A549 (cell line): ENCODE results near the gene NUMA1. TPM values are rescaled to one million over a fixed set of nuclear protein-coding genes. Genes with fewer than 3 reads are reported as not detected.

Experiments used
- ATAC-seq, 2 experiments: fragments of 200-7000 bp in 1 of 2; fragments of >200 bp in 1 of 2; cut with Nextera tagmentation in 1 of 2; cut with Tn5 transposase in 1 of 2; 3 replicates each; pipeline versions ENCODE4 v1.8.0 to v1.9.1; 2018 to 2020; ENCODE audit warnings: mild to moderate bottlenecking in 1 of 2, moderate library complexity in 1 of 2
- CTCF ChIA-PET: fragments of 300-600 bp; sonication (Branson Sonifier 250); formaldehyde crosslinking; extraction: SDS; loops from one replicate; lab custom pipeline; 2021; ENCODE audit warnings: antibody characterized with exemption, inconsistent platforms; lab: Yijun Ruan, JAX
- POLR2A ChIA-PET: fragments of 350-600 bp; formaldehyde crosslinking; extraction: SDS; loops from one replicate; lab custom pipeline; 2021; ENCODE audit warnings: antibody characterized with exemption, inconsistent platforms; lab: Yijun Ruan, JAX
- DNase-seq, 2 experiments: peaks; one replicate each; pipeline versions ENCODE4 v3.0.0 to v3.0.0-alpha.2; 2011 to 2016; ENCODE audit warnings: low read depth in 1 of 2, low spot score in 1 of 2
- FAIRE-seq: peaks from 2 replicates; lab custom pipeline; 2011; peaks lifted over from hg19 to GRCh38; lab: Jason Lieb, UNC
- H3K27ac ChIP-seq, 2 experiments: fragments of >200 bp; sonication (Bioruptor Twin); formaldehyde crosslinking; 3 replicates each; pipeline ENCODE4 v1.5.1; 2016 to 2017
- H3K4me1 ChIP-seq: fragments of >200 bp; sonication (Bioruptor Twin); formaldehyde crosslinking; 3 replicates; pipeline ENCODE4 v1.6.1; 2016
- H3K4me2 ChIP-seq: fragments of >200 bp; sonication (Bioruptor Twin); formaldehyde crosslinking; 3 replicates; pipeline ENCODE4 v1.6.1; 2016
- H3K4me3 ChIP-seq: fragments of >200 bp; sonication (Bioruptor Twin); formaldehyde crosslinking; 3 replicates; pipeline ENCODE4 v1.5.1; 2016
- H3K9me3 ChIP-seq: fragments of >200 bp; sonication (Bioruptor Twin); formaldehyde crosslinking; 3 replicates; pipeline ENCODE4 v1.6.1; 2016
- BHLHE40 ChIP-seq: IDR thresholded peaks from 2 replicates; pipeline ENCODE4 v1.6.1; 2012; ENCODE audit warnings: low read depth, low read length, inconsistent platforms
- CHD2 ChIP-seq: fragments of 150-350 bp; IDR thresholded peaks from 2 replicates; pipeline ENCODE4 v1.6.1; 2014; ENCODE audit warnings: low read length; ENCODE audit not compliant: partially characterized antibody
- EHF ChIP-seq: fragments of 250-450 bp; sonication (Bioruptor Pico); IDR thresholded peaks from 2 replicates; pipeline ENCODE4 v1.5.0; 2020; ENCODE audit warnings: mild to moderate bottlenecking
- ESRRA ChIP-seq: fragments of 150-350 bp; IDR thresholded peaks from 2 replicates; pipeline ENCODE4 v1.6.1; 2014; ENCODE audit warnings: mild to moderate bottlenecking, low read length, borderline replicate concordance
- FOSB ChIP-seq: fragments of 250-450 bp; sonication (Bioruptor Pico); IDR thresholded peaks from 2 replicates; pipeline ENCODE4 v1.5.0; 2020; ENCODE audit warnings: mild to moderate bottlenecking, moderate library complexity
- FOXS1 ChIP-seq: fragments of 250-450 bp; sonication (Bioruptor Pico); IDR thresholded peaks from 2 replicates; pipeline ENCODE4 v1.5.0; 2020; ENCODE audit warnings: mild to moderate bottlenecking, moderate library complexity
- HOXB5 ChIP-seq: fragments of 250-450 bp; sonication (Bioruptor Pico); IDR thresholded peaks from 2 replicates; pipeline ENCODE4 v1.5.0; 2020; ENCODE audit warnings: mild to moderate bottlenecking, moderate library complexity
- KDM5A ChIP-seq: fragments of 200-600 bp; sonication (generic); IDR thresholded peaks from 2 replicates; pipeline ENCODE4 v1.6.1; 2016; ENCODE audit warnings: antibody characterized with exemption, mild to moderate bottlenecking
- MAFK ChIP-seq: fragments of 450-650 bp; IDR thresholded peaks from 2 replicates; pipeline ENCODE4 v1.6.1; 2014; ENCODE audit not compliant: partially characterized antibody
- MAZ ChIP-seq: fragments of 150-350 bp; IDR thresholded peaks from 2 replicates; pipeline ENCODE4 v1.6.1; 2014; ENCODE audit warnings: antibody characterized with exemption, low read depth, low read length, borderline replicate concordance
- MYC ChIP-seq: IDR thresholded peaks from 2 replicates; pipeline ENCODE4 v1.6.1; 2012; ENCODE audit warnings: mild to moderate bottlenecking, inconsistent platforms, low read length, improper control_type of control experiment, borderline replicate concordance
- NFE2L2 ChIP-seq: fragments of 150-350 bp; conservative IDR thresholded peaks from 2 replicates; pipeline ENCODE4 v1.6.1; 2014; ENCODE audit warnings: low read length
- POLR2AphosphoS2 ChIP-seq: conservative IDR thresholded peaks from 2 replicates; pipeline ENCODE4 v1.6.1; 2012; ENCODE audit warnings: low read length, improper control_type of control experiment, inconsistent platforms
- RAD21 ChIP-seq, 2 experiments: fragments of >200 bp in 1 of 2; sonication (Bioruptor Twin) in 1 of 2; formaldehyde crosslinking in 1 of 2; IDR thresholded peaks in 1 of 2; conservative IDR thresholded peaks in 1 of 2; 2 replicates in 1 of 2; 3 replicates in 1 of 2; pipeline ENCODE4 v1.6.1; 2012 to 2018; ENCODE audit warnings: inconsistent platforms in 1 of 2
- RFX5 ChIP-seq: fragments of 450-650 bp; IDR thresholded peaks from 2 replicates; pipeline ENCODE4 v1.7.1; 2014; ENCODE audit warnings: antibody characterized with exemption, mild to moderate bottlenecking, moderate library complexity
- TFCP2L1 ChIP-seq: fragments of 250-450 bp; sonication (Bioruptor Pico); IDR thresholded peaks from 2 replicates; pipeline ENCODE4 v1.5.0; 2021; ENCODE audit warnings: mild to moderate bottlenecking
- ZC3H11A ChIP-seq: fragments of 450-650 bp; IDR thresholded peaks from 2 replicates; pipeline ENCODE4 v1.6.1; 2014; ENCODE audit warnings: antibody characterized with exemption, mild to moderate bottlenecking
- ZSCAN20 ChIP-seq: fragments of 250-450 bp; sonication (Bioruptor Pico); IDR thresholded peaks from 2 replicates; pipeline ENCODE4 v1.8.0; 2022; ENCODE audit warnings: mild to moderate bottlenecking, moderate library complexity
- WGBS: methylation state at CpG from one replicate; pipeline ENCODE4 v1.1.6; 2017; ENCODE audit errors: missing lambda C conversion rate; 5-methylcytosine and 5-hydroxymethylcytosine counted together
- polyA plus RNA-seq, 4 experiments: library from polyadenylated mRNA; depleted of rRNA in 3 of 4; stranded (reverse); fragments of >200 nt; fragmentation: RNase III in 1 of 4; extraction: RNeasy Plus Mini Kit Qiagen cat#74134 plus additional on column Dnase treatment in 1 of 4; gene quantifications; 2 replicates in 3 of 4; 3 replicates in 1 of 4; pipeline ENCODE4 v1.2.3, GENCODE V29; 2011 to 2017
- TF ChIP-seq, protein P1 (sequence below): fragments of 150-350 bp; IDR thresholded peaks from 2 replicates; pipeline ENCODE4 v1.6.1; 2014; ENCODE audit warnings: low read depth, mild to moderate bottlenecking, low read length
- TF ChIP-seq, protein P2 (sequence below): IDR thresholded peaks from 2 replicates; pipeline ENCODE4 v1.6.1; 2012
- TF ChIP-seq, protein P3 (sequence below): fragments of >200 bp; sonication (Bioruptor Twin); formaldehyde crosslinking; IDR thresholded peaks from 3 replicates; pipeline ENCODE4 v1.5.1; 2016
- TF ChIP-seq, protein P4 (sequence below): fragments of 450-650 bp; IDR thresholded peaks from 2 replicates; pipeline ENCODE4 v1.6.1; 2014; ENCODE audit warnings: antibody characterized with exemption
- TF ChIP-seq, protein P5 (sequence below): IDR thresholded peaks from 2 replicates; pipeline ENCODE4 v1.6.1; 2012
- TF ChIP-seq, protein P6 (sequence below): fragments of 250-450 bp; sonication (Bioruptor Pico); IDR thresholded peaks from 2 replicates; pipeline ENCODE4 v1.5.0; 2021; ENCODE audit warnings: mild to moderate bottlenecking, moderate library complexity, borderline replicate concordance
- TF ChIP-seq, protein P7 (sequence below): fragments of 250-450 bp; sonication (Bioruptor Pico); IDR thresholded peaks from 2 replicates; pipeline ENCODE4 v1.5.0; 2020; ENCODE audit warnings: low read depth, mild to moderate bottlenecking, moderate library complexity

The NUMA1 gene
- polyA plus RNA-seq, 2 of the 4 experiments (the other 2 are of a cell fraction): 51.5 to 65.8 TPM

DNA sequence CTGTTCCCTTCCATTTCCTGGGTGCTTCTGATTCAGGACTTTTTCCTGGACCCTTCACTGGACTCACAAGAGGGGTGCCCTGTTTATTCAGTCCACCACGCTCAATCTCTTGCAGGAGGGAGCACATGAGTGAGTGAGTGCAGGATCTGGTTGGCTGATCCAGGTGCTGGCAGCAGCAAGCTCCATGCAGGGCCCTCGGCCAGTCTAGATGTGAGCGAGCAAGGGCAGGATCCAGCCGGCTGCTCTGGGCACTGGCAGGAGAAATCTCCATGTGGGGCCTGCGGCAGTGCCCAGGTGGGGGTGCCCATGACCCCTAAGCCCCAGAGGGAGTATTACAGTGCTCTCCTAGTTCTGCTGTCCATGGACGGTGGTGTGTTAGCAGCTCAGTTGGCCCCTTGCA, 43.7 kb upstream of the NUMA1 start:
- Histone ChIP-seq H3K4me2 (no peak overlapping the region), H3K4me1 (no peaks in the 10 kb centered on the region), H3K27ac (no peak overlapping the region)
- ChIA-PET CTCF (interaction anchor here (1.8 to 2.1 kb wide), 2 partner anchors 11 to 20 kb away, joined by 4 to 12 read pairs; partner anchors contain the start of gene ANAPC15), POLR2A (no interaction called here)
- 64% methylated on average over 5 of the region's 6 CpGs for WGBS
- DNase-seq (no peak), FAIRE-seq (no peak)
- TF ChIP-seq ESRRA (no peak), KDM5A (no peak), EHF (no peak), ZSCAN20 (no peak), MYC (no peak), MAZ (no peak), RFX5 (no peak), CHD2 (no peak), FOSB (no peak)
- TF ChIP-seq, protein P1, sequence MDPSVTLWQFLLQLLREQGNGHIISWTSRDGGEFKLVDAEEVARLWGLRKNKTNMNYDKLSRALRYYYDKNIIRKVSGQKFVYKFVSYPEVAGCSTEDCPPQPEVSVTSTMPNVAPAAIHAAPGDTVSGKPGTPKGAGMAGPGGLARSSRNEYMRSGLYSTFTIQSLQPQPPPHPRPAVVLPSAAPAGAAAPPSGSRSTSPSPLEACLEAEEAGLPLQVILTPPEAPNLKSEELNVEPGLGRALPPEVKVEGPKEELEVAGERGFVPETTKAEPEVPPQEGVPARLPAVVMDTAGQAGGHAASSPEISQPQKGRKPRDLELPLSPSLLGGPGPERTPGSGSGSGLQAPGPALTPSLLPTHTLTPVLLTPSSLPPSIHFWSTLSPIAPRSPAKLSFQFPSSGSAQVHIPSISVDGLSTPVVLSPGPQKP: no peak
- TF ChIP-seq, protein P2, sequence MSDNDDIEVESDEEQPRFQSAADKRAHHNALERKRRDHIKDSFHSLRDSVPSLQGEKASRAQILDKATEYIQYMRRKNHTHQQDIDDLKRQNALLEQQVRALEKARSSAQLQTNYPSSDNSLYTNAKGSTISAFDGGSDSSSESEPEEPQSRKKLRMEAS: no peak
- TF ChIP-seq, protein P3, sequence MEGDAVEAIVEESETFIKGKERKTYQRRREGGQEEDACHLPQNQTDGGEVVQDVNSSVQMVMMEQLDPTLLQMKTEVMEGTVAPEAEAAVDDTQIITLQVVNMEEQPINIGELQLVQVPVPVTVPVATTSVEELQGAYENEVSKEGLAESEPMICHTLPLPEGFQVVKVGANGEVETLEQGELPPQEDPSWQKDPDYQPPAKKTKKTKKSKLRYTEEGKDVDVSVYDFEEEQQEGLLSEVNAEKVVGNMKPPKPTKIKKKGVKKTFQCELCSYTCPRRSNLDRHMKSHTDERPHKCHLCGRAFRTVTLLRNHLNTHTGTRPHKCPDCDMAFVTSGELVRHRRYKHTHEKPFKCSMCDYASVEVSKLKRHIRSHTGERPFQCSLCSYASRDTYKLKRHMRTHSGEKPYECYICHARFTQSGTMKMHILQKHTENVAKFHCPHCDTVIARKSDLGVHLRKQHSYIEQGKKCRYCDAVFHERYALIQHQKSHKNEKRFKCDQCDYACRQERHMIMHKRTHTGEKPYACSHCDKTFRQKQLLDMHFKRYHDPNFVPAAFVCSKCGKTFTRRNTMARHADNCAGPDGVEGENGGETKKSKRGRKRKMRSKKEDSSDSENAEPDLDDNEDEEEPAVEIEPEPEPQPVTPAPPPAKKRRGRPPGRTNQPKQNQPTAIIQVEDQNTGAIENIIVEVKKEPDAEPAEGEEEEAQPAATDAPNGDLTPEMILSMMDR: no peak
- TF ChIP-seq, all 56 proteins: peak for 0
- Histone ChIP-seq H3K4me3 (no peak overlapping the region), H3K9me3 (no peaks in the 10 kb centered on the region)
- ATAC-seq: no peak

DNA sequence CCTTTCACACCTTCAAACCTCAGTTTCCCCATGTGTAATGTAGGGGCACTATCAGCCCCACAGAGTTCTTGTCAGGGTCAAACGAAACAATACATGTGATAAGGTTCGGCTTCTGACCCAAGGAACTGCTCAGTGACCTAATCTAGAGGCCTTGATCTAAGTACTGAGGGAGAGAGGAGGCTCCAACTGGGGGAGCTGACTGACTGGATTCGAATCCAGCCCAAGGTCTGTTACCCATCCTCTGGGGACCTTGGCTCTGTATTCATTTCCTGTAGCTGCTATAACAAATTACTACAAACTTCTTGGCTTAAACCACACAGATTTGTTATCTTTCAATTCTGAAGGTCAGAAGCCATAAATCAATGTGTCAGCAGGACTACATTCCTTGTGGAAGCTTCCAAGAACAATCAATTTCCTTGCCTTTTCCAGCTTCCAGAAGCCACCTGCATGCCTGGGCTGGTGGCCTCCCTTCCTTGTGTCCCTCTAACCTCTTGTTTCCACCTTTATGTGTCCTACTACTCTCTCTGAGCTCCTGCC, 42.8 kb upstream of the NUMA1 start:
- WGBS: 45% methylated on average over 3 of the region's 3 CpGs
- FAIRE-seq (no peak), DNase-seq (no peak), ATAC-seq (no peak)
- Histone ChIP-seq H3K4me2 (no peak overlapping the region), H3K27ac (no peak overlapping the region), H3K4me3 (no peak overlapping the region), H3K4me1 (no peaks in the 10 kb centered on the region), H3K9me3 (no peaks in the 10 kb centered on the region)
- ChIA-PET CTCF (interaction anchor here (1.0 to 2.0 kb wide), 2 partner anchors 11 to 60 kb away, joined by 3 to 7 read pairs; no protein-coding TSS in a partner anchor), POLR2A (interaction anchor here (1.7 kb wide), 1 partner anchor 11 kb away, joined by 4 read pairs; the partner anchor contains the start of gene ANAPC15)
- TF ChIP-seq, protein P4, sequence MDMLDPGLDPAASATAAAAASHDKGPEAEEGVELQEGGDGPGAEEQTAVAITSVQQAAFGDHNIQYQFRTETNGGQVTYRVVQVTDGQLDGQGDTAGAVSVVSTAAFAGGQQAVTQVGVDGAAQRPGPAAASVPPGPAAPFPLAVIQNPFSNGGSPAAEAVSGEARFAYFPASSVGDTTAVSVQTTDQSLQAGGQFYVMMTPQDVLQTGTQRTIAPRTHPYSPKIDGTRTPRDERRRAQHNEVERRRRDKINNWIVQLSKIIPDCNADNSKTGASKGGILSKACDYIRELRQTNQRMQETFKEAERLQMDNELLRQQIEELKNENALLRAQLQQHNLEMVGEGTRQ: no peak
- TF ChIP-seq, protein P5, sequence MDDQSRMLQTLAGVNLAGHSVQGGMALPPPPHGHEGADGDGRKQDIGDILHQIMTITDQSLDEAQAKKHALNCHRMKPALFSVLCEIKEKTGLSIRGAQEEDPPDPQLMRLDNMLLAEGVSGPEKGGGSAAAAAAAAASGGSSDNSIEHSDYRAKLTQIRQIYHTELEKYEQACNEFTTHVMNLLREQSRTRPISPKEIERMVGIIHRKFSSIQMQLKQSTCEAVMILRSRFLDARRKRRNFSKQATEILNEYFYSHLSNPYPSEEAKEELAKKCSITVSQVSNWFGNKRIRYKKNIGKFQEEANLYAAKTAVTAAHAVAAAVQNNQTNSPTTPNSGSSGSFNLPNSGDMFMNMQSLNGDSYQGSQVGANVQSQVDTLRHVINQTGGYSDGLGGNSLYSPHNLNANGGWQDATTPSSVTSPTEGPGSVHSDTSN: no peak

DNA sequence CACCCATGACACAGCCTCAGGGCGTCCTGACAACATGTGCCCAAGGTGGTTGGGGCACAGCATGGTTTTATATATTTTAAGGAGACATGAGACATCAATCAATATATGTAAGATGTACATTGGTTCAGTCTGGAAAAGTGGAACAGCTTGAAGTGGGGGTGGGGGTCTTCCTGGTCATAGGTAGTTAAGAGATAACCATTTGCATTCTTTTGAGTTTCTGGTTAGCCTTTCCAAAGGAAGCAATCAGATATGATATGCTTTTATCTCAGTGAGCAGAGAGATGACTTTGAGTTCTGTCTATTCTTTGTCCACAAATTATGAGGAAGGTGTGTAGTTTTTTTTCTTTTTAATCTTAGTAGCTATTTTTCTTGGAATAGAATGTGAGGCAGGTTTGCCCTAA, 42.3 kb upstream of the NUMA1 start:
- ChIA-PET CTCF (interaction anchor here (1.0 to 4.8 kb wide), 4 partner anchors 12 to 61 kb away, joined by 3 to 27 read pairs (median 5); no protein-coding TSS in a partner anchor), POLR2A (interaction anchor here (1.7 kb wide), 1 partner anchor 10 kb away, joined by 4 read pairs; the partner anchor contains the start of gene ANAPC15)
- Histone ChIP-seq H3K9me3 (no peaks in the 10 kb centered on the region), H3K4me3 (no peak overlapping the region), H3K4me1 (no peaks in the 10 kb centered on the region), H3K27ac (no peak overlapping the region), H3K4me2 (no peak overlapping the region)
- WGBS: 41% methylated on average over 1 of the region's 1 CpG
- no peak for FAIRE-seq
- no peak for DNase-seq
- no peak for ATAC-seq
- no peak for TF ChIP-seq TFCP2L1 (CRISPR knock-in tag)
- TF ChIP-seq, protein P6, sequence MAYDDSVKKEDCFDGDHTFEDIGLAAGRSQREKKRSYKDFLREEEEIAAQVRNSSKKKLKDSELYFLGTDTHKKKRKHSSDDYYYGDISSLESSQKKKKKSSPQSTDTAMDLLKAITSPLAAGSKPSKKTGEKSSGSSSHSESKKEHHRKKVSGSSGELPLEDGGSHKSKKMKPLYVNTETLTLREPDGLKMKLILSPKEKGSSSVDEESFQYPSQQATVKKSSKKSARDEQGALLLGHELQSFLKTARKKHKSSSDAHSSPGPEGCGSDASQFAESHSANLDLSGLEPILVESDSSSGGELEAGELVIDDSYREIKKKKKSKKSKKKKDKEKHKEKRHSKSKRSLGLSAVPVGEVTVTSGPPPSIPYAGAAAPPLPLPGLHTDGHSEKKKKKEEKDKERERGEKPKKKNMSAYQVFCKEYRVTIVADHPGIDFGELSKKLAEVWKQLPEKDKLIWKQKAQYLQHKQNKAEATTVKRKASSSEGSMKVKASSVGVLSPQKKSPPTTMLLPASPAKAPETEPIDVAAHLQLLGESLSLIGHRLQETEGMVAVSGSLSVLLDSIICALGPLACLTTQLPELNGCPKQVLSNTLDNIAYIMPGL: no peak
- TF ChIP-seq BHLHE40: no peak
- TF ChIP-seq POLR2AphosphoS2: no peak
- no peak for TF ChIP-seq NFE2L2
- TF ChIP-seq RAD21 (conservative IDR thresholded peaks at IDR 0.05 in 1 of 2, IDR thresholded peaks at IDR 0.05 in 1 of 2): no peak
- TF ChIP-seq, protein P7, sequence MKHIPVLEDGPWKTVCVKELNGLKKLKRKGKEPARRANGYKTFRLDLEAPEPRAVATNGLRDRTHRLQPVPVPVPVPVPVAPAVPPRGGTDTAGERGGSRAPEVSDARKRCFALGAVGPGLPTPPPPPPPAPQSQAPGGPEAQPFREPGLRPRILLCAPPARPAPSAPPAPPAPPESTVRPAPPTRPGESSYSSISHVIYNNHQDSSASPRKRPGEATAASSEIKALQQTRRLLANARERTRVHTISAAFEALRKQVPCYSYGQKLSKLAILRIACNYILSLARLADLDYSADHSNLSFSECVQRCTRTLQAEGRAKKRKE (CRISPR knock-in tag): no peak
- no peak for TF ChIP-seq ZC3H11A
- TF ChIP-seq FOXS1 (CRISPR knock-in tag): no peak
- no peak for TF ChIP-seq ZSCAN20
- no peak for TF ChIP-seq MAFK
- no peak for TF ChIP-seq HOXB5 (CRISPR knock-in tag)
